Tibial artery (tissue), 4 donors: ENCODE data around the gene CCL20.

ENCODE experiments used
- DNase-seq, 2 donors: peaks; one replicate each; pipeline ENCODE4 v3.0.0-alpha.2; 2019
- H3K27ac ChIP-seq, 2 donors: fragments of 200-600 bp; sonication (generic) in 1 of 2; 1 replicate in 1 of 2; 2 replicates in 1 of 2; pipeline ENCODE4 v1.5.1; 2018 to 2019; ENCODE audit warnings: mild to moderate bottlenecking in 1 of 2
- H3K27me3 ChIP-seq, 2 donors: fragments of 200-600 bp; sonication (generic) in 1 of 2; one replicate each; pipeline versions ENCODE4 v1.5.1 to v1.6.0; 2016 to 2019
- H3K36me3 ChIP-seq, 3 donors: fragments of 200-600 bp; sonication (generic) in 2 of 3; one replicate each; pipeline ENCODE4 v1.5.1; 2016 to 2019; ENCODE audit warnings: mild to moderate bottlenecking in 2 of 3
- H3K4me1 ChIP-seq, 4 donors: fragments of 200-600 bp; sonication (generic) in 2 of 4; 1 replicate in 3 of 4; 2 replicates in 1 of 4; pipeline ENCODE4 v1.5.1; 2016 to 2019
- H3K4me3 ChIP-seq, 2 donors: fragments of 200-600 bp; sonication (generic) in 1 of 2; 1 replicate in 1 of 2; 2 replicates in 1 of 2; pipeline ENCODE4 v1.5.1; 2018 to 2019; ENCODE audit warnings: mild to moderate bottlenecking in 2 of 2
- H3K9me3 ChIP-seq, 3 donors: fragments of 200-600 bp; sonication (generic) in 1 of 3; one replicate each; pipeline ENCODE4 v1.5.1; 2016 to 2019
- intact Hi-C: fragments of 100-400 bp; cut with DNase I; formaldehyde crosslinking; loops from one replicate; pipeline ENCODE4 v1.15.0; 2023; ENCODE audit warnings: low total_unique reads
- TF ChIP-seq, protein P1 (sequence below), 2 experiments: fragments of 200-600 bp in 1 of 2; fragments of 450-650 bp in 1 of 2; IDR thresholded peaks; one replicate each; pipeline ENCODE4 v1.5.1; 2017 to 2019; ENCODE audit warnings: antibody characterized with exemption in 2 of 2, mild to moderate bottlenecking in 1 of 2, moderate library complexity in 1 of 2

The CCL20 gene

GRCh38 chr2:227861011-227861410 is 47.4 kb downstream of the CCL20 start:
- Histone ChIP-seq H3K27me3 (no peaks in the 10 kb centered on the region), H3K4me3 (no peak overlapping the region), H3K27ac (peak overlapping the region; percentile 49 to 67), H3K4me1 (peaks cover 0 to 46% (median 10%) of the 10 kb centered on the region in 4 donors), H3K9me3 (no peaks in the 10 kb centered on the region), H3K36me3 (no peaks in the 10 kb centered on the region)
- intact Hi-C loops = no loop called here
- TF ChIP-seq, protein P1, sequence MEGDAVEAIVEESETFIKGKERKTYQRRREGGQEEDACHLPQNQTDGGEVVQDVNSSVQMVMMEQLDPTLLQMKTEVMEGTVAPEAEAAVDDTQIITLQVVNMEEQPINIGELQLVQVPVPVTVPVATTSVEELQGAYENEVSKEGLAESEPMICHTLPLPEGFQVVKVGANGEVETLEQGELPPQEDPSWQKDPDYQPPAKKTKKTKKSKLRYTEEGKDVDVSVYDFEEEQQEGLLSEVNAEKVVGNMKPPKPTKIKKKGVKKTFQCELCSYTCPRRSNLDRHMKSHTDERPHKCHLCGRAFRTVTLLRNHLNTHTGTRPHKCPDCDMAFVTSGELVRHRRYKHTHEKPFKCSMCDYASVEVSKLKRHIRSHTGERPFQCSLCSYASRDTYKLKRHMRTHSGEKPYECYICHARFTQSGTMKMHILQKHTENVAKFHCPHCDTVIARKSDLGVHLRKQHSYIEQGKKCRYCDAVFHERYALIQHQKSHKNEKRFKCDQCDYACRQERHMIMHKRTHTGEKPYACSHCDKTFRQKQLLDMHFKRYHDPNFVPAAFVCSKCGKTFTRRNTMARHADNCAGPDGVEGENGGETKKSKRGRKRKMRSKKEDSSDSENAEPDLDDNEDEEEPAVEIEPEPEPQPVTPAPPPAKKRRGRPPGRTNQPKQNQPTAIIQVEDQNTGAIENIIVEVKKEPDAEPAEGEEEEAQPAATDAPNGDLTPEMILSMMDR (IDR thresholded peaks at IDR 0.05) = no peak
- DNase-seq = no peak

DNA sequence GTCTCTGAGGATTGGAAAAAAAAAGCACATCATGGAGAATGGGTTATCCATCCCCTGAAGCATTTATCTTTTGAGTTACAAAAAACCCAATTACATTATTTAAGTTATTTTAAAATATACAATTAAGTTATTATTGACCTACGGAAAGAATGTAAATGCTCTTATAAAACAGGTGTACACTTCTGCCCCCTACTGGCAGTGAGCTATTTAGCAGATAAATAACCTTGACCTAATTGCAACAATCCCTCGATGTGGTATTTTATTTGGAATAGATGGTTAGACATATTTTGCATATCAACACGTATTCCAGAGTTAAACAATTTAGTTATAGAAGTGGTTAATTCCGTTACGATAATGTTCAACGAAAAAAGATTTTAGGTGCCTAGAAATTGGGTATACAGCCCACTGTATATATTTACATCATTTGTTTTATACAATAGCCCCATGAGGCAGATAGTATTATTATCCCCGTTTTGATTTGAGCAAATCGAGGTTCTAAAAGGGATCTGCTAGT is 48.6 kb downstream of the CCL20 start:
- H3K36me3 ChIP-seq = no peaks in the 10 kb centered on the region
- no peaks in the 10 kb centered on the region for H3K9me3 ChIP-seq
- TF ChIP-seq, protein P1 (IDR thresholded peaks at IDR 0.05) = peak; percentile 37
- no peak for DNase-seq
- peak overlapping the region in 1 of 2 donors; percentile 17 for H3K27ac ChIP-seq
- H3K27me3 ChIP-seq = no peaks in the 10 kb centered on the region
- H3K4me3 ChIP-seq = no peak overlapping the region
- H3K4me1 ChIP-seq = peaks cover 0 to 46% (median 10%) of the 10 kb centered on the region in 4 donors
- intact Hi-C loops = no loop called here

DNA sequence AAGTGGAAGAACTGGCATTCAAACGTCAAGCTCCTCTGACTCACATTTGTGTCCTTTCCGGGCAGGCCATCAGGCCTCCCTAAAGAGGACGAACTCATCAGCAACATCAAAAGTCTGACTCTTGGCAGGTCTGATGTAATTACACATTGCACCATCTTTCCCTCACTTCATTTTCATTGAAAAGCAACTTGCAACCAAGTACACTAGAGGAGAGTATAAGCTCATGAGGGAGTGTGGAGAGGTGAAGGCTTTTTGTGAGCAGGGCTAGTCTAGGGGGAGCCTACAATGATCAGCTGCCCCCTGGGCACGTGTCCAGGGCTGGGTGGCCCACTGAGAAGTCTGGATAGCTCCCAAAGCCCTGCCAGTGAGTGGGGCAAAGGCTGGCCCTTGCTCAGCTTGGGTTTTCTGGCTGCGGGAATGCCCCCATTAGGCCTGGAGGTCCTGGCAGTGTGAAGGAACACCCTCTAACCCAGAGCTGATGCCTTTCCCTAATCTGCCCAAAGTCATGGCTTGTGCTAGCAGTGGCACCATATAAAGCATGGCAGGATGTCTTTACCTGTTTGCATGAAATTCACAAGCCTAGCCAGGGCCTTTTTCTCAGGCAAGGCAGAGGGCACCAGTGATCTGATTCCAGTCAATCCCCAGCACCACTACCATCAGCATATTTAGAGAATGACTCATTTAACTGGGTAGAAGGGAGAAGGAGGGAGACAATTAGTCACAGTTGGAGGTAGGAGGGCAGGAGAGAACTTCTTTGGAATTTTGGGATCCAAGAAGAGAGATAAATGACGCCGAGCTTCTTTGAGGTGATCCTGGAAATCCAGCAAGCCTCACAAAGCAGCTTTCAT is 49.3 kb downstream of the CCL20 start:
- H3K36me3 ChIP-seq = no peaks in the 10 kb centered on the region
- H3K27ac ChIP-seq = peak overlapping the region; percentile 17 to 50
- H3K9me3 ChIP-seq = no peaks in the 10 kb centered on the region
- TF ChIP-seq, protein P1 (IDR thresholded peaks at IDR 0.05) = no peak
- H3K4me3 ChIP-seq = no peak overlapping the region
- peak in 1 of 2 donors; percentile 71 for DNase-seq
- no peaks in the 10 kb centered on the region for H3K27me3 ChIP-seq
- intact Hi-C loops = no loop called here
- peaks cover 0 to 46% (median 10%) of the 10 kb centered on the region in 4 donors for H3K4me1 ChIP-seq

- Histone ChIP-seq H3K36me3 (no peaks in the 10 kb centered on the region), H3K4me1 (peaks cover 0 to 46% (median 10%) of the 10 kb centered on the region in 4 donors), H3K4me3 (peak overlapping the region in 1 of 2 donors; percentile 15), H3K9me3 (no peaks in the 10 kb centered on the region), H3K27me3 (no peaks in the 10 kb centered on the region), H3K27ac (peak overlapping the region; percentile 17 to 50)
- intact Hi-C loops = no loop called here
- TF ChIP-seq, protein P1 (IDR thresholded peaks at IDR 0.05) = no peak
- peak in 1 of 2 donors; percentile 42 for DNase-seq
These were observed 50.6 kb downstream of the CCL20 start for GRCh38 chr2:227864161-227864756.

DNA sequence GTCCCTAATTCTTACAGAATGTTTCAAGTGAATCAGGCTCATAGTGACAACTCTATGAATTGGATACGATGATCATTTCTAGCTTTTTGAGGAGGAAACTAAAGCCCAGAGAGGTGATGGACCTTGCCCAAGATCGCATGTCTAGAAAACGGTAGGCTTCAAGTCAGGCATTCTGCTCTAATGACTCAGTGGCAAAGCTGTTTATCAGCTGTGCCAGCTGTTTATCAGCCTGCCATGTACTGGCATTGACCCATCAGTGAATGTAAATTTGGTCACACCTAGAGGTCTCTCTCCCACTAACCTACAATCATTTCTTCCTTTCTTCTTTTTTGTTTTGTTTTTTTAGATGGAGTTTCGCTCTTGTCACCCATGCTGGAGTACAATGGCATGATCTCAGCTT is 51.6 kb downstream of the CCL20 start:
- H3K27ac ChIP-seq = no peak overlapping the region
- TF ChIP-seq, protein P1 (IDR thresholded peaks at IDR 0.05) = no peak
- intact Hi-C loops = no loop called here
- H3K9me3 ChIP-seq = no peaks in the 10 kb centered on the region
- DNase-seq = no peak
- no peaks in the 10 kb centered on the region for H3K36me3 ChIP-seq
- H3K27me3 ChIP-seq = no peaks in the 10 kb centered on the region
- H3K4me3 ChIP-seq = no peak overlapping the region
- peaks cover 0 to 39% (median 7%) of the 10 kb centered on the region in 4 donors for H3K4me1 ChIP-seq
